Left forelimb (tissue), 1 donor: ENCODE results near the gene KCND3.
"Not testable (repeated sequence)": the region's sequence is repeated elsewhere in the genome, so short reads cannot be mapped to it uniquely, and the experiment has no call there.

ENCODE experiments used
- DNase-seq: peaks from one replicate; pipeline ENCODE4 v3.0.0-alpha.2; 2018; ENCODE audit warnings: low spot score

The KCND3 gene

DNA sequence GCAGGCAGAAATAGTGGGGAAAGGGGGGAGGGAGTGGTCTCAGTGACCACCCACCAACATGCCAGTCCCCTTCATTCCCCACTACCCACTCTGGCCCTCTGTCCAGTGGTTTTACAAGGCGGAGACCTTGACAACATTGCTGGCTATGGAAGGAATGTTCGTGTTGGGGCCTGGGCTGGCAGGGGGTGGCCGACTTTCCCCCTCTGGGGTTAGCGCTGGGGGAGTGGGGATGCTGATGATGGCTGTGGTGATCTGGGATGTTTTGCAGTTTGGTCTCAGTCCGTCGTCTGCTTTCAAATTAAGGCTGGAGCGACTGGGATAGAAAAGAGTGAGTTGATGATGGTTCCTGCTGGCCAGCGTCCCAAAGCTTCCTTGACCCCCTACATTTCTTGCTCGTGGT lies 213.5 kb downstream of the KCND3 start:
- DNase-seq, result no peak

GRCh38 chr1:111770916-111771315 lies 218.6 kb downstream of the KCND3 start:
- no peak for DNase-seq

- no peak for DNase-seq
These were observed 219.8 kb downstream of the KCND3 start for GRCh38 chr1:111769517-111770146.

- no peak for DNase-seq
These were observed 220.8 kb downstream of the KCND3 start for GRCh38 chr1:111768625-111769024.

GRCh38 chr1:111768023-111768422 lies 221.4 kb downstream of the KCND3 start:
- DNase-seq, result no peak

DNA sequence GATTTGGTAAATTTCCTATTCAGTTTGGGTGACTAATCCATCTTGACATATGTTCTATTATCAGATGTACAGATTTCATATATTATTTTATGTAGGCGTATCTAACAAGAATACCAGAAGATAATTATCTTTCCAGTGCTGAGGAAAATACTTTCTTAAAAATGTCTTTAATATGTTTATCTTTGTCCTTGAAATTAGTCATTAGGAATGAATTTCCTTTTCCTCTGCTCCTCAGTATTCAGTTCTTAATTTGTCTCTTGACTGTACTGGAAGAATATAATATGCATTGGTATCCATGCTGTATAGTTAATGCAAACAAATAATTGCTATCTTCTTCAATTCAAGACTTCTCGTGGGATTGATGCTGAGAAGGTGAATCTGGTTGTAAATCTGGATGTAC lies 227.1 kb downstream of the KCND3 start:
- no peak for DNase-seq

GRCh38 chr1:111761717-111762116 lies 227.8 kb downstream of the KCND3 start:
- DNase-seq, result no peak

DNA sequence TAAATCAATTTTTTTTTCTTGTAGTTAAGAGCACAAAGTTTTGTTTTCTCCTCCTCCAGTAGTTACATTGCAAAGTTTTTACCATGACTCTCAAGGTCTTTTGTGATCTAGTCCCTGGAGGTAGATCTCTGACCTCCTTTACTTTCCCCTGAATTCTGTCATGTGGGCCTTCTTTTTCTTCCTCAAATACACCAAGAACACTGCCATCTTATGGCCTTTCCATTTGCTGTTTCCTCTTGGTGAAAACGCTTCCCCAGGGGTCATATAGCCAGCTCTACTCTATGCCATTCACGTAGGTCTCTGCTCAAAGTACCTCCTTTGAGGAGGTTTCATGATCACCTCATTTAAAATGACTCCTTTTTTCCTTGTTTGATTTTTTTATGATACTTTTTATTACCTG lies 231.1 kb downstream of the KCND3 start:
- DNase-seq, result no peak

- no peak for DNase-seq
These were observed 233.3 kb downstream of the KCND3 start for GRCh38 chr1:111756124-111756513.

DNA sequence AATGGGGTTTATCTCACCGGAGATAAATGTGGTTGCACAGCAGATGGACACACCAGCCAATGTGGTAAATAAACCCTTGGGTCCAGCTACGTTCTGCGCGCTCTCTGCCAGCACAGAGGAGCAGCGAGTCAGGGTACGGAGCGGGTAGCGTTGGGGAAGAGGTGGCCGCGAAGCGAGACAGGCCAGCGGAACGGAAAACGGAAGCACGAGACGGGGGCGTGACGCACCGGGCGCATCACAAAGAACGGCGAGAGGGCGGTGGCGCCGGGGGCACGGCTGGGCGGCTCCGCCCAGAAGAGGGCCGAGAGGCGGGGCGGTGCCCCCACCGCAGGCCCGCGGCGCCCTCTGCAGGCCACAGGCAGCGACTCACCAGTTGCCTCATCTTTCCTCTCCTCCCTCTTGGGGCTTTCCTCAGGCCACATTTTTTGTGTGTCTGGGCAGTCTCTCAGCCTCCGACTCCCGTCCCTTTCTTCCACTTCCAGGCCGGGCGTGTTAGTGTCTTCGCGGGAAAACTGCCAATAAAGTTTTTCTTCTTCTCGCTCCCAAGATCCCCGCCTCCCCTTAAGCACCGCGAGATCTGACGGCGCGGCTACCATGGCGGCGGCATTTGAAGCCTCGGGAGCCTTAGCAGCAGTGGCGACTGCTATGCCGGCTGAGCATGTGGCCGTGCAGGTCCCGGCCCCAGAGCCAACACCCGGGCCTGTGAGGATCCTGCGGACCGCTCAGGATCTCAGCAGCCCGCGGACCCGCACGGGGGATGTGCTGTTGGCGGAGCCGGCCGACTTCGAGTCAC lies 233.9 kb downstream of the KCND3 start, which contains the start of gene DDX20:
Gene DDX20 (plus strand): TSS at position 571 of the 793 bp plus-strand sequence. CDS start 24 bp downstream, at position 595.
- peak; percentile 95 for DNase-seq

- DNase-seq, result no peak
These were observed 234.5 kb downstream of the KCND3 start for GRCh38 chr1:111754984-111755330.

- DNase-seq, result no peak
These were observed 237.4 kb downstream of the KCND3 start for GRCh38 chr1:111751906-111752575.

DNA sequence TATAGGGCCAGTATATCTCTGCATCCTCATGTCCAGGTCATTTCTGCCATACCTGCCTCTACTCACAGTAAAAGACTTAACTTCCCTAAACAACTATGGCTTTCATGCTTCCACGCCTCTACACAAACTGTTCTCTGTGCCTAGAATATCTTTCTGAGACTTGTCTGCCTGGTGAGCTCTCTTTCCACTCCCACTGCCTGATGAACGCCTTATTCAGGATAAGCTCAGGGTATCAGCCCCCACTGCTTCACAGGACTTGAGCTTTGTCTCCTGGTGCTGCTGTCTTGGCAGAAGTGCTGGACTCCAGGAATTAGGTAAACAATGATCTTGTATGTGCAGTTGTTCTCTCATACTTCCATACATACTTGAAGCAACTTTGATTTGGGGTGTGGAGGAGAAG lies 238.6 kb downstream of the KCND3 start:
- no peak for DNase-seq

GRCh38 chr1:111749628-111750027 lies 239.8 kb downstream of the KCND3 start:
- DNase-seq, result no peak

DNA sequence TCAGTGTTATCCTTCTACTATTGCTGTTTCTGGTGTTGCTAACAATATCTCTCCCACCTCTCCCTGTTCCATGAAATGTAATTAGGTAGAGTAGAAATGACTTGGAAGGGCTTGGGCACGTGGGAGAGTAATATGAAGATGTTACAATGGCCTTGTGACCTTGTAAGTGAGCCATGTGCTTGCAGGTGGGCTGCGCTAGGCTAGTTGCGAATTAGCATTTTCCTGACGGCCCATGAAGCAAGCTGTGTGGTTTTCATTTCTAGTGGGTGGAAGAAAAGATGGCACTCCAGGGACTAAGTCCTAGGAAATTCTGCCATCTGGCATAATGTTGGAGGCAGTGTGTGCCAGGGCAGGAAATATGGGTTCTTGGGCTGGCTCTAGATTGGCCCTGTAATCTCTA lies 241.5 kb downstream of the KCND3 start:
- DNase-seq, result no peak

- DNase-seq, result no peak
These were observed 242.2 kb downstream of the KCND3 start for GRCh38 chr1:111747282-111747734.

- no peak for DNase-seq
These were observed 242.9 kb downstream of the KCND3 start for GRCh38 chr1:111746614-111746999.

- DNase-seq, result no peak
These were observed 243.5 kb downstream of the KCND3 start for GRCh38 chr1:111745675-111746613.

GRCh38 chr1:111743679-111744101 lies 245.8 kb downstream of the KCND3 start:
- no peak for DNase-seq

DNA sequence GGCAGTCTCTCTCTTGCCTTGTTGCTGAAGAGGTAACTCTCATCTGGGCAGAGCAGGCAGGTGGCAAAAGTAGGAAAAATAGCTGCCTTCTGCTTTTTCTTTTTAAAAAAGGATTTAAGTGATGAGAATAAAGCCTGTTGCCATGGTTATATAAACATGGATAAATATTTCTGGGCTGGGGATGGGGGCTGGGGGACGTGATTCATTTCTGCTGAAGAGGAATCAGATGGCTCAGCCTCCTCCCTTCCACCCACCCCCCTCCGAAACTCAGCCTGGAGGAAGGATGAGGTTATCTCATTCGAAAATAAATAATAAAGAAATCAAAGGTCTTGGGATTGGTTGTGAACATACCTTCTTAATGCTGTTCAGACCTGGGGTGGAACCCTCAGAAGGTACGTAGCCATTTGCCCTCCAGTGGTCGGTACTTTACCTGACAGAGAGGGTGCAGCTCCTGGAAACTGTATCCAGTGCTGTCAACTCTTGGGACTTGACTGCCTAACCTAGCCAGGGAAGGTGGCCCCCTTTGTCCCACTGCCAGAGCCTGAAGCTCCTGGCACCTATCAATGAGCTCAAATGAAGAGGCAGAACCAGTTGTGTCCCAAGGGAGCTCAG lies 246.4 kb downstream of the KCND3 start:
- no peak for DNase-seq

GRCh38 chr1:111742292-111742691 lies 247.2 kb downstream of the KCND3 start:
- not testable (repeated sequence) for DNase-seq
